H1 (cell line): ENCODE results near the gene DEPDC4. TPM values are rescaled to one million over a fixed set of nuclear protein-coding genes. Genes with fewer than 3 reads are reported as not detected.

Experiments used
- CTCF ChIA-PET: fragments of 300-600 bp; sonication (Branson Sonifier 250); formaldehyde crosslinking; loops from one replicate; lab custom pipeline; 2021; ENCODE audit not compliant: partially characterized antibody; lab: Charles Lee
- POLR2A ChIA-PET: fragments of 300-600 bp; sonication (Branson Sonifier 250); formaldehyde crosslinking; loops from one replicate; lab custom pipeline; 2021; ENCODE audit warnings: inconsistent platforms; ENCODE audit not compliant: partially characterized antibody; lab: Charles Lee
- DNase-seq, 2 experiments: peaks; one replicate each; pipeline versions ENCODE4 v3.0.0 to v3.0.0-alpha.2; 2010 to 2022; ENCODE audit warnings: low spot score in 2 of 2, low read depth in 1 of 2, mixed read lengths in 1 of 2
- FAIRE-seq: peaks from 2 replicates; lab custom pipeline; 2011; peaks lifted over from hg19 to GRCh38; lab: Jason Lieb, UNC
- H2AFZ ChIP-seq: 2 replicates; pipeline ENCODE4 v1.8.1; 2012; ENCODE audit warnings: low read length, inconsistent platforms
- H2AK5ac ChIP-seq: 2 replicates; pipeline ENCODE4 v1.6.1; 2013; ENCODE audit warnings: low read depth, low read length
- H2BK120ac ChIP-seq: replicated peaks from 2 replicates; pipeline ENCODE3; 2013; ENCODE audit warnings: low read depth, low read length, inconsistent platforms
- H2BK12ac ChIP-seq: 2 replicates; pipeline ENCODE4 v1.6.1; 2013; ENCODE audit warnings: low read depth, low read length
- H2BK15ac ChIP-seq: 2 replicates; pipeline ENCODE4 v1.6.1; 2013; ENCODE audit warnings: low read length
- H2BK20ac ChIP-seq: 2 replicates; pipeline ENCODE4 v1.6.1; 2013; ENCODE audit warnings: low read length
- H2BK5ac ChIP-seq: 2 replicates; pipeline ENCODE4 v1.6.1; 2013; ENCODE audit warnings: low read depth, low read length
- H3K14ac ChIP-seq: 2 replicates; pipeline ENCODE4 v1.6.1; 2013; ENCODE audit warnings: inconsistent platforms; ENCODE audit not compliant: insufficient read length
- H3K18ac ChIP-seq: 2 replicates; pipeline ENCODE4 v1.6.1; 2013; ENCODE audit warnings: low read length; ENCODE audit errors: extremely low read depth
- H3K23ac ChIP-seq: 2 replicates; pipeline ENCODE4 v1.6.1; 2013; ENCODE audit warnings: inconsistent platforms; ENCODE audit not compliant: insufficient read length
- H3K23me2 ChIP-seq: 2 replicates; pipeline ENCODE4 v1.6.1; 2013; ENCODE audit warnings: low read depth, low read length
- H3K27ac ChIP-seq: 2 replicates; pipeline ENCODE4 v1.6.1; 2011; ENCODE audit warnings: low read depth, low read length, inconsistent platforms
- H3K27me3 ChIP-seq, 4 experiments: replicated peaks in 1 of 4; 1 replicate in 1 of 4; 2 replicates in 3 of 4; pipeline versions ENCODE4 v1.6.1 to v1.8.1; 2011 to 2013; ENCODE audit warnings: low read length in 3 of 4, mild to moderate bottlenecking in 3 of 4, inconsistent platforms in 2 of 4, mixed read lengths in 2 of 4, moderate library complexity in 1 of 4; ENCODE audit not compliant: control insufficient read depth in 3 of 4, insufficient read depth in 3 of 4; ENCODE audit errors: extremely low read depth in 1 of 4
- H3K36me3 ChIP-seq, 4 experiments: 2 replicates each; pipeline versions ENCODE4 v1.6.1 to v1.8.1; 2011 to 2013; ENCODE audit warnings: mild to moderate bottlenecking in 4 of 4, low read length in 3 of 4, moderate library complexity in 2 of 4, control low read depth in 1 of 4, inconsistent platforms in 1 of 4; ENCODE audit not compliant: insufficient read depth in 4 of 4, control insufficient read depth in 2 of 4
- H3K4ac ChIP-seq: replicated peaks from 2 replicates; pipeline ENCODE3; 2013; ENCODE audit warnings: low read length, low read depth, mixed read lengths, inconsistent platforms; ENCODE audit not compliant: insufficient read length
- H3K4me1 ChIP-seq, 4 experiments: replicated peaks in 1 of 4; 1 replicate in 1 of 4; 2 replicates in 3 of 4; pipeline versions ENCODE4 v1.6.1 to v1.8.1; 2011 to 2013; ENCODE audit warnings: low read length in 3 of 4, inconsistent platforms in 2 of 4, mixed read lengths in 1 of 4; ENCODE audit not compliant: insufficient read depth in 4 of 4, control insufficient read depth in 3 of 4
- H3K4me2 ChIP-seq, 2 experiments: 2 replicates each; pipeline versions ENCODE4 v1.6.1 to v1.8.1; 2011 to 2013; ENCODE audit warnings: low read depth in 2 of 2, low read length in 2 of 2, control low read depth in 1 of 2, inconsistent platforms in 1 of 2, mild to moderate bottlenecking in 1 of 2; ENCODE audit not compliant: insufficient read depth in 1 of 2
- H3K4me3 ChIP-seq, 4 experiments: fragments of 200-600, 300-600 bp in 1 of 4; sonication (generic), shearing (Covaris generic), sonication (Bioruptor Twin) in 1 of 4; 2 replicates each; pipeline versions ENCODE4 v1.5.1 to v1.8.1; 2011 to 2016; ENCODE audit warnings: low read length in 4 of 4, low read depth in 3 of 4, control low read depth in 2 of 4, inconsistent platforms in 2 of 4, mild to moderate bottlenecking in 2 of 4, mixed read lengths in 1 of 4, moderate library complexity in 1 of 4; ENCODE audit not compliant: insufficient read depth in 2 of 4; ENCODE audit errors: extremely low read depth in 1 of 4
- H3K56ac ChIP-seq: replicated peaks from 2 replicates; pipeline ENCODE3; 2013; ENCODE audit warnings: low read depth, mild to moderate bottlenecking, mixed read lengths, low read length, inconsistent platforms; ENCODE audit not compliant: insufficient read length
- H3K79me1 ChIP-seq: 2 replicates; pipeline ENCODE4 v1.6.1; 2013; ENCODE audit warnings: low read depth, low read length, control low read depth
- H3K79me2 ChIP-seq, 2 experiments: 2 replicates each; pipeline versions ENCODE4 v1.6.1 to v1.8.1; 2012 to 2013; ENCODE audit warnings: low read length in 2 of 2, mild to moderate bottlenecking in 2 of 2, inconsistent platforms in 1 of 2; ENCODE audit not compliant: insufficient read depth in 2 of 2, control insufficient read depth in 1 of 2
- H3K9ac ChIP-seq, 4 experiments: replicated peaks in 1 of 4; 1 replicate in 1 of 4; 2 replicates in 3 of 4; pipeline versions ENCODE4 v1.6.1 to v1.8.1; 2011 to 2013; ENCODE audit warnings: low read depth in 3 of 4, low read length in 3 of 4, control low read depth in 2 of 4, mild to moderate bottlenecking in 2 of 4, moderate library complexity in 2 of 4, inconsistent platforms in 1 of 4; ENCODE audit errors: extremely low read depth in 1 of 4
- H3K9me3 ChIP-seq, 2 experiments: 2 replicates each; pipeline versions ENCODE4 v1.6.1 to v1.8.1; 2012 to 2013; ENCODE audit warnings: mild to moderate bottlenecking in 2 of 2, moderate library complexity in 2 of 2, control low read depth in 1 of 2, inconsistent platforms in 1 of 2, low read depth in 1 of 2, low read length in 1 of 2, mixed read lengths in 1 of 2; ENCODE audit not compliant: insufficient read depth in 2 of 2
- H4K20me1 ChIP-seq, 2 experiments: replicated peaks in 1 of 2; 2 replicates each; pipeline versions ENCODE3 to v1.8.1; 2011 to 2013; ENCODE audit warnings: inconsistent platforms in 2 of 2, low read length in 2 of 2, mild to moderate bottlenecking in 1 of 2; ENCODE audit not compliant: insufficient read depth in 2 of 2, control insufficient read depth in 1 of 2
- H4K5ac ChIP-seq: 2 replicates; pipeline ENCODE4 v1.6.1; 2013; ENCODE audit warnings: low read length, low read depth, mixed read lengths, inconsistent platforms; ENCODE audit not compliant: insufficient read length
- H4K8ac ChIP-seq: 2 replicates; pipeline ENCODE4 v1.8.0; 2013; ENCODE audit warnings: mild to moderate bottlenecking, moderate library complexity, low read length, inconsistent platforms; ENCODE audit not compliant: insufficient read depth; ENCODE audit errors: extremely low read depth
- H4K91ac ChIP-seq: replicated peaks from 2 replicates; pipeline ENCODE3; 2013; ENCODE audit warnings: low read length, mixed read lengths, inconsistent platforms; ENCODE audit not compliant: insufficient read length
- CEBPB ChIP-seq: IDR thresholded peaks from 2 replicates; pipeline ENCODE4 v1.6.1; 2012; ENCODE audit warnings: low read depth, low read length
- JUN ChIP-seq: IDR thresholded peaks from 2 replicates; pipeline ENCODE4 v1.6.1; 2011; ENCODE audit warnings: low read depth, mild to moderate bottlenecking, improper control_type of control experiment, low read length
- WGBS, 2 experiments: shearing (Covaris generic) in 1 of 2; methylation state at CpG; one replicate each; pipeline versions ENCODE4 v1.1.6 to v1.1.7; 2013 to 2015; ENCODE audit warnings: low lambda C conversion rate in 2 of 2, mixed read lengths in 2 of 2, inconsistent platforms in 1 of 2, low coverage in 1 of 2, missing lambda C conversion rate in 1 of 2; ENCODE audit not compliant: insufficient replicate concordance in 2 of 2, insufficient coverage in 1 of 2, insufficient read length in 1 of 2; ENCODE audit errors: extremely low coverage in 1 of 2, missing lambda C conversion rate in 1 of 2; 5-methylcytosine and 5-hydroxymethylcytosine counted together
- polyA plus RNA-seq, 7 experiments: library from polyadenylated mRNA; depleted of rRNA in 3 of 7; stranded (reverse) in 5 of 7; unstranded in 2 of 7; fragments of >200 nt in 5 of 7; fragments of 200-250 nt in 2 of 7; gene quantifications; 1 replicate in 5 of 7; 2 replicates in 1 of 7; 4 replicates in 1 of 7; pipeline versions ENCODE4 v1.2.1 to v1.2.3, GENCODE V29; 2011 to 2013; ENCODE audit warnings: missing spikeins in 2 of 7, mixed read lengths in 2 of 7
- total RNA-seq: library from RNA; stranded (reverse); fragmentation: NEBNext Ultra II Directional; extraction: Animal tissue kit (Norgen Biotek cat#: 25700); gene quantifications from 2 replicates; pipeline ENCODE4 v1.2.1, GENCODE V29; 2021

The DEPDC4 gene
- total and polyA plus RNA-seq, 2 of the 8 experiments (the other 6 are each of a cell fraction or from before 2014, with no cell fraction given): 0.80 to 3.8 TPM

- Histone ChIP-seq H4K5ac (no peak overlapping the region), H3K4me2 (peak overlapping the region in 1 of 2 experiments; percentile 48; a peak in 1 of 4 replicates), H3K4me3 (no peak overlapping the region), H2BK15ac (no peak overlapping the region), H3K23me2 (no peaks in the 10 kb centered on the region), H2BK120ac (no peak overlapping the region), H3K56ac (no peak overlapping the region), H3K4ac (no peak overlapping the region), H2BK12ac (no peak overlapping the region; the same call in 1 of the 2 replicates), H3K4me1 (peaks cover 0 to 5% (median 3%) of the 10 kb centered on the region in 4 experiments; a peak in 3 of 7 replicates), H3K36me3 (peaks cover 0 to 5% (median 0%) of the 10 kb centered on the region in 4 experiments; a peak in 1 of 8 replicates), H2BK5ac (no peak overlapping the region; the same call in 1 of the 2 replicates), H3K79me1 (peaks cover 2% of the 10 kb centered on the region; the same call in 1 of the 2 replicates), H3K27me3 (no peaks in the 10 kb centered on the region), H4K91ac (no peak overlapping the region), H3K18ac (no peak overlapping the region), H3K27ac (no peak overlapping the region), H2AFZ (no peak overlapping the region), H4K20me1 (peaks cover 2 to 10% of the 10 kb centered on the region in 2 experiments), H3K9ac (no peak overlapping the region; a peak in 1 of 7 replicates), H2BK20ac (no peak overlapping the region)
- DNase-seq (no peak), FAIRE-seq (no peak)
- WGBS, 2 experiments: 78% methylated on average over 1 of the region's 1 CpG; no CpG with 5 or more reads in 1 of the 2 experiments
- ChIA-PET POLR2A (interaction anchor here (4.3 kb wide), 1 partner anchor 12 kb away, joined by 11 read pairs; the partner anchor contains the start of genes DEPDC4 and SCYL2), CTCF (interaction anchor here (0.7 to 1.3 kb wide), 6 partner anchors 13 to 393 kb away, joined by 3 to 7 read pairs (median 4); partner anchors contain the start of genes DEPDC4 and SCYL2)
- TF ChIP-seq CEBPB: 0 out of 2 replicates have a peak, but pooled peaks have one; percentile 19
- no peak for TF ChIP-seq JUN
- TF ChIP-seq, all 59 proteins: peak for 1
- Histone ChIP-seq H3K23ac (no peak overlapping the region), H3K14ac (no peak overlapping the region), H2AK5ac (no peak overlapping the region), H4K8ac (no peak overlapping the region), H3K79me2 (peaks cover 0 to 72% of the 10 kb centered on the region in 2 experiments; a peak in 3 of 4 replicates), H3K9me3 (no peaks in the 10 kb centered on the region)
Measured at GRCh38 chr12:100279607-100280244, 12.8 kb upstream of the DEPDC4 start.
